OCI-LY1 (cell line): ENCODE measurements around the gene DTHD1.

ENCODE experiments used
- H2AFZ ChIP-seq: fragments of 200-600 bp; sonication (generic), shearing (Covaris generic); 2 replicates; pipeline ENCODE4 v1.6.0; 2014; ENCODE audit warnings: antibody characterized with exemption, mild to moderate bottlenecking, low read length
- H3F3A ChIP-seq: fragments of 200-600 bp; sonication (generic), shearing (Covaris generic); 2 replicates; pipeline ENCODE4 v1.6.0; 2014; ENCODE audit warnings: mild to moderate bottlenecking, antibody characterized with exemption, low read length, moderate library complexity; ENCODE audit not compliant: insufficient read depth
- H3K27ac ChIP-seq: fragments of 200-600 bp; sonication (generic); 2 replicates; pipeline ENCODE4 v1.5.1; 2014; ENCODE audit warnings: low read length, mixed run types, mild to moderate bottlenecking, low read depth; ENCODE audit not compliant: poor library complexity, severe bottlenecking
- H3K27me3 ChIP-seq: fragments of 200-600 bp; sonication (generic); 2 replicates; pipeline ENCODE4 v1.6.0; 2014; ENCODE audit warnings: antibody characterized with exemption, mild to moderate bottlenecking, low read length, moderate library complexity; ENCODE audit not compliant: insufficient read depth
- H3K36me3 ChIP-seq: fragments of 200-600 bp; sonication (generic); 2 replicates; pipeline ENCODE4 v1.6.1; 2014; ENCODE audit warnings: mild to moderate bottlenecking, antibody characterized with exemption, low read length, moderate library complexity, mixed read lengths; ENCODE audit not compliant: insufficient read depth
- H3K4me1 ChIP-seq: fragments of 200-600 bp; sonication (generic); 2 replicates; pipeline ENCODE4 v1.5.1; 2014; ENCODE audit warnings: mild to moderate bottlenecking, low read length, moderate library complexity; ENCODE audit not compliant: insufficient read depth, severe bottlenecking
- H3K4me2 ChIP-seq: fragments of 200-600 bp; sonication (generic), shearing (Covaris generic); 2 replicates; pipeline ENCODE4 v1.6.1; 2014; ENCODE audit warnings: low read length
- H3K4me3 ChIP-seq: fragments of 200-600 bp; sonication (generic); 2 replicates; pipeline ENCODE4 v1.5.1; 2014; ENCODE audit warnings: low read length, low read depth, mild to moderate bottlenecking, mixed read lengths; ENCODE audit not compliant: poor library complexity, severe bottlenecking
- H3K79me2 ChIP-seq: fragments of 200-600 bp; shearing (Covaris generic); 2 replicates; pipeline ENCODE4 v1.6.1; 2016; ENCODE audit warnings: mixed run types, low read length, mixed read lengths; ENCODE audit not compliant: insufficient read depth
- H3K9ac ChIP-seq: fragments of 200-600 bp; sonication (generic), shearing (Covaris generic); 2 replicates; pipeline ENCODE4 v1.6.1; 2014; ENCODE audit warnings: mild to moderate bottlenecking, low read length, mixed read lengths
- H3K9me2 ChIP-seq: fragments of 200-600 bp; sonication (generic), shearing (Covaris generic); 2 replicates; pipeline ENCODE4 v1.6.1; 2014; ENCODE audit warnings: low read depth, mild to moderate bottlenecking, low read length, mixed read lengths
- H3K9me3 ChIP-seq: fragments of 200-600 bp; shearing (Covaris generic); 2 replicates; pipeline ENCODE4 v1.6.1; 2014; ENCODE audit warnings: low read length, mixed read lengths
- H4K20me1 ChIP-seq: fragments of 200-600 bp; sonication (generic), shearing (Covaris generic); 2 replicates; pipeline ENCODE4 v1.6.0; 2016; ENCODE audit warnings: mild to moderate bottlenecking, low read length; ENCODE audit not compliant: insufficient read depth
- CTCF ChIP-seq: fragments of 200-600 bp; sonication (generic), shearing (Covaris generic); IDR thresholded peaks from 2 replicates; pipeline ENCODE4 v1.5.1; 2017; ENCODE audit warnings: mild to moderate bottlenecking, antibody characterized with exemption, low read length, moderate library complexity, mixed read lengths
- EZH2 ChIP-seq: fragments of 200-600 bp; sonication (generic), shearing (Covaris generic); IDR thresholded peaks from 2 replicates; pipeline ENCODE4 v1.8.0; 2017; ENCODE audit warnings: borderline replicate concordance, mixed run types, mild to moderate bottlenecking, antibody characterized with exemption, low read length, moderate library complexity, mixed read lengths

The DTHD1 gene

DNA sequence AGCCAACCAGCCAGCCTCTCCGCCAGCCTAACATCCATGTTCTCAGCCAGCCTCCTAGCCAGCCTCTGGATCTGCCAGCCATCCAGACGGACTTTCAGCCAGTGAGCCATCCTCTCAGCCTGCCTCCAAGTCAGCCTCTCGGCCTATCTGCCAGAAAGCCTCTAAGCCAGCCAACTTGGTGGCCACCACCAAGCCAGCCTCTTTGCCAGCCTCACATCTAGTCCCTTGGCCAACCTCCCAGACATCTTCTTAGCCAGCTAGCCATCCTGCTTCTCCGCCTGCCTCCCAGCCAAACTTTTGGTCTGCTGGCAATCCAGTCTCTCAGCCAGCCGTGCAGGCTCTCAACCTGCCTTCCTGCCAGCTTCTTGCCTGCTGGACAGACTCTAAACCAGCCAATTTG, 20.7 kb upstream of the DTHD1 start:
- no peaks in the 10 kb centered on the region for H3K9me3 ChIP-seq
- no peaks in the 10 kb centered on the region for H3K9me2 ChIP-seq
- no peaks in the 10 kb centered on the region for H3K36me3 ChIP-seq
- H4K20me1 ChIP-seq, result no peaks in the 10 kb centered on the region
- peaks cover 72% of the 10 kb centered on the region for H3K4me1 ChIP-seq
- H3K4me3 ChIP-seq, result no peak overlapping the region
- no peak overlapping the region for H3K9ac ChIP-seq
- TF ChIP-seq EZH2, result no peak
- TF ChIP-seq CTCF, result no peak
- no peak overlapping the region for H3K4me2 ChIP-seq
- H3F3A ChIP-seq, result 0 out of 2 replicates have a peak, but pooled peaks cover 5% of the 10 kb centered on the region
- peak overlapping the region; percentile 10 for H3K27ac ChIP-seq
- no peak overlapping the region for H2AFZ ChIP-seq
- H3K27me3 ChIP-seq, result no peaks in the 10 kb centered on the region
- H3K79me2 ChIP-seq, result no peaks in the 10 kb centered on the region

GRCh38 chr4:36264207-36264826, 17.1 kb upstream of the DTHD1 start:
- TF ChIP-seq EZH2 (no peak), CTCF (no peak)
- no peak overlapping the region for H3K4me2 ChIP-seq
- peaks cover 77% of the 10 kb centered on the region for H3K4me1 ChIP-seq
- H3K27me3 ChIP-seq, result no peaks in the 10 kb centered on the region
- peak overlapping the region; percentile 82 for H3K27ac ChIP-seq
- H3K9ac ChIP-seq, result no peak overlapping the region
- no peaks in the 10 kb centered on the region for H3K79me2 ChIP-seq
- no peak overlapping the region for H2AFZ ChIP-seq
- H3F3A ChIP-seq, result no peaks in the 10 kb centered on the region
- no peaks in the 10 kb centered on the region for H4K20me1 ChIP-seq
- H3K9me3 ChIP-seq, result no peaks in the 10 kb centered on the region
- no peak overlapping the region for H3K4me3 ChIP-seq
- H3K36me3 ChIP-seq, result no peaks in the 10 kb centered on the region
- no peaks in the 10 kb centered on the region for H3K9me2 ChIP-seq

DNA sequence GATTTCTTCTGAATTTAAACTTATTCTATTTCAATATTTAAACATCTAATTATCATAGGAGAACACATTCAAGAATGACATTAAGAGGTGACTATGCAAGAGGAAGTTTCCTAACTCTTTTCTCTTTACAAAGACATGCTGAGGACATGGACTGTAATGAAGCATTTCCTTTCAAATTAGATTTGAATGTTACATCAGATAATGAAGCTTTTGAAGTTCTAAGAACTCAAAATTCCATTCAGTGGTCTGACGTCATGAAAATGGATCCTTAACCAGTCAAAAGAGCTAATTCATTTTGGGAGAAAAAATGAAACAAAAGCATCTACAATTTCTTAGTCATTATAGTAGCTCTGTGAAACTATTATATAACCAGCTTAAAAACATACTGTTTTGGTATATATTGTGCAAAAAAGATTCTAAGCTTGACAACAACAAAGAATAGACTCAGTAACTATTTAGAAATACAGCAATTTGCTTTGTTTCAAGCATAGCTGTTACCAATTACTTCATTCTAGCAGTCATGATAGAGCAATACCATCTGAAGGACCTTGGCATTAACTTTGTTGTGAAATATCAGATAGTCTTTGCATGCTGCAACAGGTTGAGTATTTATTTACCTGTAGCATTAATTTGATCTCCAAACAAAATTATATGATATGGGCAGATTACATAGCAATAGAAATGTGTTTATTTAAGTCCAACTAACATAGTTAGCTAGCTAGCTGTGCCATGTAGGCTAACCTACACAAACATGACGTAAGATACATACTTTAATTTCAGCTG, 13.7 kb upstream of the DTHD1 start:
- Histone ChIP-seq H2AFZ (0 out of 2 replicates have a peak overlapping the region, but pooled peaks have one; percentile 52), H3K79me2 (no peaks in the 10 kb centered on the region), H3K9ac (no peak overlapping the region; the same call in 1 of the 2 replicates), H3K27ac (peak overlapping the region; percentile 82), H3K36me3 (no peaks in the 10 kb centered on the region), H3K4me2 (peak overlapping the region; percentile 31), H3K4me3 (no peak overlapping the region), H3K9me3 (no peaks in the 10 kb centered on the region), H4K20me1 (no peaks in the 10 kb centered on the region), H3K9me2 (no peaks in the 10 kb centered on the region), H3K27me3 (no peaks in the 10 kb centered on the region), H3F3A (no peaks in the 10 kb centered on the region), H3K4me1 (peaks cover 94% of the 10 kb centered on the region)
- TF ChIP-seq EZH2, result no peak
